IMR-90 (cell line): Measurements from ENCODE around the gene METRNL. TPM values are rescaled to one million over a fixed set of nuclear protein-coding genes. Genes with fewer than 3 reads are reported as not detected.

Source experiments
- ATAC-seq: fragments of 200-7000 bp; cut with Tn5 transposase; 2 replicates; pipeline ENCODE4 v1.9.1; 2020; ENCODE audit warnings: low read depth, mild to moderate bottlenecking, moderate library complexity
- BruUV-seq: library from RNA; stranded (reverse); fragments of 400-500 nt; replicated peaks from 2 replicates; lab custom pipeline; 2021; lab: Mats Ljungman, UMichigan
- CTCF ChIA-PET: fragments of 300-600 bp; formaldehyde crosslinking; extraction: SDS; loops from one replicate; lab custom pipeline; 2021; ENCODE audit warnings: antibody characterized with exemption; lab: Yijun Ruan, JAX
- POLR2A ChIA-PET: fragments of 300-600 bp; sonication (Branson Sonifier 250); formaldehyde crosslinking; loops from one replicate; lab custom pipeline; 2022; ENCODE audit warnings: antibody characterized with exemption; ENCODE audit not compliant: unreplicated experiment; lab: Charles Lee
- DNase-seq: peaks from one replicate; pipeline ENCODE4 v3.0.0; 2013
- H2AFZ ChIP-seq: replicated peaks from 2 replicates; pipeline ENCODE3; 2013; ENCODE audit warnings: low read length, mild to moderate bottlenecking; ENCODE audit not compliant: poor library complexity
- H2AK5ac ChIP-seq: 2 replicates; pipeline ENCODE4 v1.6.1; 2013; ENCODE audit warnings: low read depth, low read length, inconsistent platforms
- H2AK9ac ChIP-seq: replicated peaks from 2 replicates; pipeline ENCODE3; 2013; ENCODE audit warnings: mild to moderate bottlenecking, low read depth, low read length, moderate library complexity; ENCODE audit not compliant: poor library complexity
- H2BK120ac ChIP-seq: 2 replicates; pipeline ENCODE4 v1.6.1; 2013; ENCODE audit warnings: low read depth, low read length, inconsistent platforms
- H2BK15ac ChIP-seq: 3 replicates; pipeline ENCODE4 v1.6.1; 2013; ENCODE audit warnings: low read depth, low read length, inconsistent platforms
- H2BK20ac ChIP-seq: 2 replicates; pipeline ENCODE4 v1.6.1; 2013; ENCODE audit warnings: low read depth, mild to moderate bottlenecking, inconsistent platforms, low read length, moderate library complexity
- H2BK5ac ChIP-seq: 2 replicates; pipeline ENCODE4 v1.6.1; 2013; ENCODE audit warnings: mild to moderate bottlenecking, low read depth, low read length, inconsistent platforms; ENCODE audit not compliant: poor library complexity, severe bottlenecking
- H3K14ac ChIP-seq: replicated peaks from 2 replicates; pipeline ENCODE4 v1.6.1; 2013; ENCODE audit warnings: low read depth, low read length, inconsistent platforms
- H3K18ac ChIP-seq: 2 replicates; pipeline ENCODE4 v1.6.1; 2013; ENCODE audit warnings: low read depth, low read length, control low read depth
- H3K23ac ChIP-seq: 2 replicates; pipeline ENCODE4 v1.6.1; 2013; ENCODE audit warnings: low read depth, low read length, inconsistent platforms
- H3K27ac ChIP-seq: 2 replicates; pipeline ENCODE4 v1.5.1; 2013; ENCODE audit warnings: mild to moderate bottlenecking, control low read depth, low read length; ENCODE audit not compliant: insufficient read depth
- H3K27me3 ChIP-seq: 2 replicates; pipeline ENCODE4 v1.6.1; 2013; ENCODE audit warnings: low read length; ENCODE audit not compliant: control insufficient read depth, insufficient read depth
- H3K36me3 ChIP-seq: 2 replicates; pipeline ENCODE4 v1.6.1; 2013; ENCODE audit warnings: low read length, mixed read lengths; ENCODE audit not compliant: control insufficient read depth, insufficient read depth
- H3K4ac ChIP-seq: 2 replicates; pipeline ENCODE4 v1.6.1; 2013; ENCODE audit warnings: low read depth, low read length, inconsistent platforms
- H3K4me1 ChIP-seq: 2 replicates; pipeline ENCODE4 v1.6.1; 2013; ENCODE audit warnings: low read length, mixed read lengths; ENCODE audit not compliant: control insufficient read depth, insufficient read depth
- H3K4me2 ChIP-seq: 2 replicates; pipeline ENCODE4 v1.6.1; 2013; ENCODE audit warnings: low read depth, mild to moderate bottlenecking, control low read depth, low read length, moderate library complexity
- H3K4me3 ChIP-seq: 2 replicates; pipeline ENCODE4 v1.5.1; 2013; ENCODE audit warnings: low read depth, mild to moderate bottlenecking, control low read depth, low read length, moderate library complexity; ENCODE audit not compliant: insufficient read depth
- H3K56ac ChIP-seq: 2 replicates; pipeline ENCODE4 v1.6.1; 2013; ENCODE audit warnings: low read length, inconsistent platforms; ENCODE audit not compliant: insufficient read depth; ENCODE audit errors: extremely low read depth
- H3K79me1 ChIP-seq, 2 experiments: 2 replicates each; pipeline ENCODE4 v1.6.1; 2013; ENCODE audit warnings: low read length in 2 of 2, inconsistent platforms in 1 of 2, low read depth in 1 of 2
- H3K9ac ChIP-seq: 2 replicates; pipeline ENCODE4 v1.6.1; 2013; ENCODE audit warnings: low read depth, low read length, control low read depth
- H3K9me1 ChIP-seq: 2 replicates; pipeline ENCODE4 v1.6.1; 2013; ENCODE audit warnings: low read length, inconsistent platforms; ENCODE audit not compliant: insufficient read depth
- H3K9me3 ChIP-seq: 2 replicates; pipeline ENCODE4 v1.6.1; 2013; ENCODE audit warnings: low read length; ENCODE audit not compliant: control insufficient read depth, insufficient read depth
- H4K20me1 ChIP-seq: 2 replicates; pipeline ENCODE4 v1.6.1; 2013; ENCODE audit warnings: low read length, inconsistent platforms; ENCODE audit not compliant: insufficient read depth
- H4K5ac ChIP-seq: 2 replicates; pipeline ENCODE4 v1.6.1; 2013; ENCODE audit warnings: mild to moderate bottlenecking, low read depth, low read length, control low read depth
- H4K8ac ChIP-seq, 2 experiments: 2 replicates each; pipeline ENCODE4 v1.6.1; 2013; ENCODE audit warnings: low read depth in 2 of 2, low read length in 2 of 2, control low read depth in 1 of 2, inconsistent platforms in 1 of 2
- H4K91ac ChIP-seq: 2 replicates; pipeline ENCODE4 v1.6.1; 2013; ENCODE audit warnings: low read depth, low read length, inconsistent platforms; ENCODE audit not compliant: insufficient read depth
- BHLHE40 ChIP-seq: fragments of 150-350 bp; IDR thresholded peaks from 2 replicates; pipeline ENCODE4 v1.6.1; 2016; ENCODE audit warnings: mild to moderate bottlenecking, low read depth, low read length
- CEBPB ChIP-seq: IDR thresholded peaks from 2 replicates; pipeline ENCODE4 v1.6.1; 2012; ENCODE audit warnings: low read depth, low read length, improper control_type of control experiment
- CHD1 ChIP-seq: IDR thresholded peaks from 2 replicates; pipeline ENCODE4 v1.6.1; 2012; ENCODE audit warnings: low read depth, low read length, improper control_type of control experiment
- CTCF ChIP-seq: conservative IDR thresholded peaks from 2 replicates; pipeline ENCODE4 v1.5.1; 2012; ENCODE audit warnings: mild to moderate bottlenecking, low read depth, low read length, improper control_type of control experiment
- ELK1 ChIP-seq: fragments of 150-350 bp; IDR thresholded peaks from 2 replicates; pipeline ENCODE4 v1.6.1; 2016; ENCODE audit warnings: low read depth, mild to moderate bottlenecking, low read length, moderate library complexity, borderline replicate concordance
- FOS ChIP-seq: fragments of 150-350 bp; IDR thresholded peaks from 2 replicates; pipeline ENCODE4 v1.6.1; 2016; ENCODE audit warnings: low read depth, low read length
- MAFK ChIP-seq: IDR thresholded peaks from 2 replicates; pipeline ENCODE4 v1.6.1; 2012; ENCODE audit warnings: low read depth, low read length, improper control_type of control experiment
- MAZ ChIP-seq: IDR thresholded peaks from 2 replicates; pipeline ENCODE4 v1.6.1; 2012; ENCODE audit warnings: low read depth, mild to moderate bottlenecking, low read length, improper control_type of control experiment, moderate library complexity, borderline replicate concordance
- MXI1 ChIP-seq: IDR thresholded peaks from 2 replicates; pipeline ENCODE4 v1.6.1; 2012; ENCODE audit warnings: low read depth, mild to moderate bottlenecking, low read length, moderate library complexity, borderline replicate concordance
- NFE2L2 ChIP-seq: fragments of 150-350 bp; IDR thresholded peaks from 2 replicates; pipeline ENCODE4 v1.6.1; 2016; ENCODE audit warnings: low read depth, mild to moderate bottlenecking, low read length
- POLR2A ChIP-seq: IDR thresholded peaks from 2 replicates; pipeline ENCODE4 v1.6.1; 2012; ENCODE audit warnings: mild to moderate bottlenecking, low read depth, low read length
- RAD21 ChIP-seq: IDR thresholded peaks from 2 replicates; pipeline ENCODE4 v1.6.1; 2012; ENCODE audit warnings: low read length, improper control_type of control experiment
- RCOR1 ChIP-seq: IDR thresholded peaks from 2 replicates; pipeline ENCODE4 v1.6.1; 2012; ENCODE audit warnings: mild to moderate bottlenecking, low read length, improper control_type of control experiment; ENCODE audit not compliant: insufficient replicate concordance
- RFX5 ChIP-seq: IDR thresholded peaks from 2 replicates; pipeline ENCODE4 v1.8.0; 2012; ENCODE audit warnings: low read depth, mild to moderate bottlenecking, low read length, moderate library complexity
- SMC3 ChIP-seq: fragments of 150-350 bp; IDR thresholded peaks from 2 replicates; pipeline ENCODE4 v1.6.1; 2016; ENCODE audit warnings: low read depth, mild to moderate bottlenecking, antibody characterized with exemption, low read length, moderate library complexity
- USF2 ChIP-seq: fragments of 150-350 bp; IDR thresholded peaks from 2 replicates; pipeline ENCODE4 v1.6.1; 2017; ENCODE audit warnings: mild to moderate bottlenecking, antibody characterized with exemption, low read length, low read depth
- WGBS, 2 experiments: methylation state at CpG; one replicate each; pipeline versions ENCODE4 v1.1.5 to v1.1.7; 2013; ENCODE audit warnings: missing lambda C conversion rate in 2 of 2; ENCODE audit not compliant: insufficient read length in 1 of 2; ENCODE audit errors: extremely low coverage in 2 of 2; 5-methylcytosine and 5-hydroxymethylcytosine counted together
- dilution Hi-C: fragments of 300-500 bp; cut with HindIII; formaldehyde crosslinking; loops from one replicate; pipeline ENCODE4 v1.14.3; 2018; ENCODE audit warnings: low sequenced_read_pairs; ENCODE audit not compliant: unreplicated experiment
- in situ Hi-C: fragments of 300-500 bp; cut with MboI; formaldehyde crosslinking; loops from 3 replicates; pipeline ENCODE4 v1.14.3; 2019; ENCODE audit warnings: low sequenced_read_pairs, inconsistent platforms, mixed read lengths
- intact Hi-C: fragments of 100-400 bp; cut with micrococcal nuclease; formaldehyde crosslinking; loops from 2 replicates; pipeline ENCODE4 v1.10.0; 2022
- polyA plus RNA-seq, 3 experiments: library from polyadenylated mRNA; depleted of rRNA; stranded (reverse); fragments of >200 nt; gene quantifications; 2 replicates each; pipeline ENCODE4 v1.2.3, GENCODE V29; 2012; ENCODE audit warnings: low replicate concordance in 1 of 3
- total RNA-seq: library from RNA; depleted of rRNA; stranded (reverse); fragments of >200 nt; gene quantifications from 2 replicates; pipeline ENCODE4 v1.2.3, GENCODE V29; 2012

The METRNL gene
- total and polyA plus RNA-seq, 2 of the 4 experiments (the other 2 are of a cell fraction) = 17.9 to 48.2 TPM

GRCh38 chr17:83113381-83113780 is 34.0 kb downstream of the METRNL start:
- Histone ChIP-seq H4K8ac (no peak overlapping the region), H3K4me2 (no peak overlapping the region), H3K14ac (no peak overlapping the region), H2BK5ac (no peak overlapping the region), H3K18ac (no peak overlapping the region), H2BK20ac (no peak overlapping the region), H2BK15ac (no peak overlapping the region), H3K27ac (no peak overlapping the region), H2AK5ac (0 out of 2 replicates have a peak overlapping the region, but pooled peaks have one; percentile 33), H2AK9ac (peak overlapping the region; percentile 48), H3K9ac (no peak overlapping the region), H3K79me1 (no peaks in the 10 kb centered on the region), H3K27me3 (peaks cover 9% of the 10 kb centered on the region; the same call in 1 of the 2 replicates), H4K91ac (no peak overlapping the region), H4K20me1 (no peaks in the 10 kb centered on the region), H3K4ac (no peak overlapping the region; the same call in 1 of the 2 replicates), H4K5ac (no peak overlapping the region), H3K9me3 (peaks cover 4% of the 10 kb centered on the region; the same call in 1 of the 2 replicates), H3K4me1 (peaks cover 16% of the 10 kb centered on the region), H3K23ac (no peak overlapping the region), H3K9me1 (peaks cover 10% of the 10 kb centered on the region), H2BK120ac (no peak overlapping the region), H3K36me3 (no peaks in the 10 kb centered on the region), H3K4me3 (no peak overlapping the region), H3K56ac (no peak overlapping the region), H2AFZ (no peak overlapping the region)
- no TSS peak for BruUV-seq
- WGBS, 2 experiments = 87% methylated on average over 3 of the region's 11 CpGs; no CpG with 5 or more reads in 1 of the 2 experiments
- TF ChIP-seq NFE2L2 (no peak), MAFK (no peak), RCOR1 (no peak), RFX5 (no peak), POLR2A (no peak), CTCF (no peak), RAD21 (no peak), ELK1 (no peak), FOS (no peak), CHD1 (no peak), MXI1 (no peak), BHLHE40 (no peak), MAZ (no peak), SMC3 (no peak), CEBPB (no peak), USF2 (no peak)
- DNase-seq (no peak), ATAC-seq (no peak)
- CTCF ChIA-PET = no interaction called here
- in situ Hi-C loops = no loop called here
- POLR2A ChIA-PET = no interaction called here
- intact Hi-C loops = no loop called here
- dilution Hi-C loops = no loop called here
